Measurements from ENCODE around the gene ZNF784. TPM values are rescaled to one million over a fixed set of nuclear protein-coding genes. Genes with fewer than 3 reads are reported as not detected.
A peak's percentile ranks its signal among the peaks of the same experiment; 100 is the strongest.

Gene ZNF784
- total and polyA plus RNA-seq, 9 of the 15 experiments (the other 6 are each of a cell fraction or from before 2014, with no cell fraction given), result 0.14 to 6.1 (median 2.1) TPM

GRCh38 chr19:55653651-55654322 is 29.4 kb upstream of the ZNF784 start (continued):
- TF ChIP-seq TBL1XR1 (IDR thresholded peaks at IDR 0.05; ENCODE audit: low read length in 2 of 2) (peak; percentile 62 to 66; a peak in 3 of 4 replicates), ZNF444 (CRISPR knock-in tag; IDR thresholded peaks at IDR 0.05) (no peak), ARID3B (CRISPR knock-in tag; IDR thresholded peaks at IDR 0.05; ENCODE audit: borderline replicate concordance) (no peak), E4F1 (CRISPR knock-in tag; IDR thresholded peaks at IDR 0.05; ENCODE audit: borderline replicate concordance) (no peak; the same call in 1 of the 2 replicates), SRSF9 (IDR thresholded peaks at IDR 0.05; ENCODE audit: borderline replicate concordance, low read depth, low read length) (no peak), THAP7 (CRISPR knock-in tag; IDR thresholded peaks at IDR 0.05) (no peak), SIN3B (IDR thresholded peaks at IDR 0.05; ENCODE audit: low read depth) (peak; percentile 11; the same call in 1 of the 2 replicates), MYNN (IDR thresholded peaks at IDR 0.05) (peak; percentile 71; the same call in 1 of the 2 replicates), MYNN (CRISPR knock-in tag; IDR thresholded peaks at IDR 0.05) (no peak), HMG20A (CRISPR knock-in tag; conservative IDR thresholded peaks at IDR 0.05) (no peak), ZBED1 (IDR thresholded peaks at IDR 0.05) (no peak), THAP12 (CRISPR knock-in tag; IDR thresholded peaks at IDR 0.05) (peak; percentile 56), CTBP1 (IDR thresholded peaks at IDR 0.05; ENCODE audit: borderline replicate concordance) (peak; percentile 87), STAG1 (CRISPR knock-in tag; IDR thresholded peaks at IDR 0.05; ENCODE audit: borderline replicate concordance) (peak; percentile 40; the same call in 1 of the 2 replicates), NR2C2 (CRISPR knock-in tag; IDR thresholded peaks at IDR 0.05) (peak; percentile 92), NR2C2 (tag; IDR thresholded peaks at IDR 0.05) (peak; percentile 96), ZNF561 (CRISPR knock-in tag; conservative IDR thresholded peaks at IDR 0.05) (no peak), RFX1 (IDR thresholded peaks at IDR 0.05) (peak; percentile 98), TCF7L2 (IDR thresholded peaks at IDR 0.05; ENCODE audit: low read depth, low read length) (no peak), ZC3H8 (IDR thresholded peaks at IDR 0.05) (no peak), XRCC3 (IDR thresholded peaks at IDR 0.05) (no peak), MBD2 (IDR thresholded peaks at IDR 0.05; ENCODE audit: borderline replicate concordance, low read depth) (no peak; the same call in 1 of the 2 replicates)

Data from K562 (cell line).